NCI-H2196 (cell line): ENCODE results near the gene PANX1.
"Not testable (repeated sequence)": the region's sequence is repeated elsewhere in the genome, so short reads cannot be mapped to it uniquely, and the experiment has no call there.

Experiments
- DNase-seq: peaks from one replicate; lab custom pipeline; 2025; ENCODE audit not compliant: unreplicated experiment; lab: John Stamatoyannopoulos, UW

Gene PANX1, protein sequence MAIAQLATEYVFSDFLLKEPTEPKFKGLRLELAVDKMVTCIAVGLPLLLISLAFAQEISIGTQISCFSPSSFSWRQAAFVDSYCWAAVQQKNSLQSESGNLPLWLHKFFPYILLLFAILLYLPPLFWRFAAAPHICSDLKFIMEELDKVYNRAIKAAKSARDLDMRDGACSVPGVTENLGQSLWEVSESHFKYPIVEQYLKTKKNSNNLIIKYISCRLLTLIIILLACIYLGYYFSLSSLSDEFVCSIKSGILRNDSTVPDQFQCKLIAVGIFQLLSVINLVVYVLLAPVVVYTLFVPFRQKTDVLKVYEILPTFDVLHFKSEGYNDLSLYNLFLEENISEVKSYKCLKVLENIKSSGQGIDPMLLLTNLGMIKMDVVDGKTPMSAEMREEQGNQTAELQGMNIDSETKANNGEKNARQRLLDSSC

GRCh38 chr11:94128746-94129511, at the start of gene PANX1:
TSS of gene PANX1 (plus strand) at chr11:94128841. CDS start at chr11:94129313, 472 bp downstream.
- peak; percentile 81 for DNase-seq

- DNase-seq = no peak
These were observed 44.5 kb upstream of the PANX1 start for GRCh38 chr11:94084164-94084563.

DNA sequence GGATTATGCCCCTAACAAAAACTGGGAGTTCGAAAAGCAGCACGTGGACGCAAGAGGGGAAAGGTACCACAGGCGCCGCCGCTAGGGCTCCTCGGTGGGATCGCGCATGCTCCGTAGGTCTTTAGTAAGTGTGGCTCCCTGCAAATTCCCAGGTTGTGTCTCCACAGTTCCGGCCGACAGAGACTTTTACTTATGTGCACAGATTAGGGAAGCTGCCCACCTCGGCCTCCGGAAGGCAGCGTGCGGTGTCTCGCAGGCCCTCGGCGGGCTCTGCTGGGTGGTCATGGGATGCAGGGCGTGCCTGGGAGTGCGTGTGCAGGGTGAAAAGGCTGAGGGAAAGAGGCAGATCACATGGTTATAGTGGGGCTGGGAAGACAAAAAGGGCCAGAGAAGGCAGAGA, 39.7 kb upstream of the PANX1 start:
- no peak for DNase-seq

DNA sequence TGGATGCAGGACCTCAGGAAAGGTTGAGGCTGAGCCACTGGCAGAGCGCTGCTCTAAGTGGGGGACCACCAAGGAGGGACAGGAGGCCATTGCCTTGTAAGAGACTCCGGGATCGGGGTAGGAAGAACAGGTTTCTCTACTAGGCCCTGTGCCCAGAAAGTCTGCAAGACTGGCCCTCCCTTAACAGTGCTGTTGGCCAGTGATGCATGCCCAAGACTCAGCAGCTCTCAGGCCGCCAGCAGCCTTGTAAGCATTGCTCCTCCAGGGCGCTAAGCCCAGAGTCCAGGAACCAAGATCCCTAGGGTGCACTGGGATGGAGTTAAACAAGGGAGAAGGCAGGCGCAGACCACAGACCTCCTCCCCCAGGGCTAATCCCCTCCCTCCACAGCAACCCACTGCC, 39.3 kb upstream of the PANX1 start:
- DNase-seq = no peak

GRCh38 chr11:94090401-94090800, 38.2 kb upstream of the PANX1 start:
- DNase-seq = no peak

DNA sequence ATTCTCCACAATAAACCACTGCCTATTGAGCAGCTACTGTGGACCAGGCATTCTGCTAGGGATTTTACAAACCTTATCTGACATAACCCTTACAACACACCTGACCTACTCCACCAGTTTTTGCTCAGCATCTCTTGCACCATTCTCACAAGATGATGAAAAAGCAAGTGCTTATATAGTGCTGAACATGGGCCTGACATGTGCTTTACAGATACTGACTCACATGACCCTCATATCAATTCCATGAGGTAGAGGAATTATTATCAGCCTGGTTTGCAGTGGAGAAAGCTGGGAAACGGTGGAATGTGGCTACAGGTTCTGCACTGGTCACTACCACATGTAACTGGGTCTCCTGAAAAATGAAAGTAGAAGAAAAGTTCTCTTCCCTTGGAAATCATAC, 37.5 kb upstream of the PANX1 start:
- no peak for DNase-seq

DNA sequence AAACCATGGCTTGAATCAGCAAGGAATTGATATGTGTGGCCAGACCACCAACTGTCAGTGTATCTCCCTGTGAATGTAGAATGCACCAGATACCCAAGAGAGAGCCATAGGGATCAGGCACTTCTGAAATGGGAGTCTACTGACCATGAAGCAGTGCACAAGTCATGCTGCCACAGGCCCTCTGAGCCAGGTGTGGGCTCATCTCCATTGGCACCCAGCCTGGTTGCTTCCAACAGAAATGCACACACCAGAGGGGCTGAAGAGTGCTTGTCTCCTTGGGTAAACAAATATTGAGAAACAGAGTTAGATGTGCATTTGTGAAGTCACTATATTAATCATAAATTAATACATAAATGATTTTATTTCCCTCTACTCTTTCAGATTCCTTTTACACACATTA, 28.4 kb upstream of the PANX1 start:
- peak; percentile 47 for DNase-seq

GRCh38 chr11:94103471-94103870, 25.2 kb upstream of the PANX1 start:
- no peak for DNase-seq

- DNase-seq = no peak
These were observed 23.9 kb upstream of the PANX1 start for GRCh38 chr11:94104734-94105133.

- no peak for DNase-seq
These were observed 21.9 kb upstream of the PANX1 start for GRCh38 chr11:94106716-94107115.

- no peak for DNase-seq
These were observed 21.3 kb upstream of the PANX1 start for GRCh38 chr11:94107363-94107762.

- DNase-seq = no peak
These were observed 17.4 kb upstream of the PANX1 start for GRCh38 chr11:94111241-94111640.

DNA sequence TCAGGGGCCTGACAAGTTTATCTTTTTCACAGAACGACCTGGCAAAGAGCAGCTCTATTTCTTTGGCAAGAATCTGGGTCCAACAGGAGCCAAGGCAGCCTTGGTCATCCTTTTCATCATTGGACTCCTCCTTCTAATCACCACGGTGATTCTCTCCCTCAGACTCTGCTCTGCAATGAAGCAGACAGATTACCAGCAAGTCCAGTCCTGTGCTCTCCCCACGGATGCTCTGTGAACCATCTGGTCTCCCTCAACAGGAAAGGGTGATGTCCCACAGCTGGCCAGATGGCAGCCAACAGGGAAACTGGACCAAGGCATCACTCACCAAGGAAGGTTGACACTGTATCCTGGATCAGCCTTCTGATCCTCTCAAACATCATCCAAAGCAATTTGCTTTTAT, 17.0 kb upstream of the PANX1 start:
- no peak for DNase-seq

DNA sequence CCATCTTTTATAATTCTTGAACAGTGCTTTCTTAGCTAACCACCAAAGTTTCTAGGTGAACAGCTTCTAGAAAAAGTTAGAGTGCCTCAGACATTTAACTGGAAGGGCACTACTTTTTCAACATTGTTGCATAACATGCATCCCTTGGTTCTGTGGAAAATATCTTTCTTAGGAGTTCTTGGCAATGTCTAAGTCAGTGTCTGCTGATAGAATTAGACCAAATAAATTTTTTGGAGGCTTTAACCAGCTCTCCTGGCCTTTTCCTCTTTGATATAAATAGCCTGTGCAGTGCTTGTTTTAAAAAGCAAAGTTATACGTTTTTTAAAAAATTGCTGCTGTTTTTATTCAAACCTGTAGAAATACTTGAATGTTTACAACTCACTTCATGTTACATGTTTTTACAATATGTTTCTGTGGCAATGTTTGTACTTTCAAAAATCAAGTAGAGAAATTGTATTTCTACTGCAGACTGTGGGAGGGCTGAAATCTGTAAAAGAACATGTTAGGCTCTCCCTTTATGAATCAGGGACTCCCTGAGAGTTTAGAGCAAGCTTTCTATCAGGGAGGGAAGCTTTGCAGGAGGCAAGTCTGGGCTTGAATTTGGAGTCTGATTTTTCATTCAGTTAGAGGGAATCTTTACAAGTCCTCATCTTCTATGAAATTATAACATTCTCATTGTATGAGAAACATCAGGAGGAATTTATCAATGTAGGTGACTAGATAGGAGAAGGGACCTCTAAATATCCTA, 16.3 kb upstream of the PANX1 start:
- DNase-seq = no peak

- no peak for DNase-seq
These were observed 11.5 kb upstream of the PANX1 start for GRCh38 chr11:94117197-94117574.

- no peak for DNase-seq
These were observed 10.8 kb upstream of the PANX1 start for GRCh38 chr11:94117871-94118270.

GRCh38 chr11:94119676-94120075, 9.0 kb upstream of the PANX1 start:
- DNase-seq = not testable (repeated sequence)

DNA sequence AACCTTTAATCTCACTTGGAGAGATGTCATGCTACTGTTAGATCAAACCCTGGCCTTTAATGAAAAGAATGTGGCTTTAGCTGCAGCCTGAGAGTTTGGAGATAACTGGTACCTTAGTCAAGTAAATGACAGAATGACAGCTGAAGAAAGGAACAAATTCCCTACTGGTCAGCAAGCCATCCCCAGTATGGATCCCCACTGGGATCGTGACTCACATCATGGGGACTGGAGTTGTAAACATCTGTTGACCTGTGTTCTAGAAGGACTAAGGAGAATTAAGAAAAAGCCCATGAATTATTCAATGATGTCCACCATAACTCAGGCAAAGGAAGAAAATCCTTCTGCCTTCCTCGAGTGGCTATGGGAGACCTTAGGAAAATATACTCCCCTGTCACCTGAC, 8.1 kb upstream of the PANX1 start:
- DNase-seq = not testable (repeated sequence)

DNA sequence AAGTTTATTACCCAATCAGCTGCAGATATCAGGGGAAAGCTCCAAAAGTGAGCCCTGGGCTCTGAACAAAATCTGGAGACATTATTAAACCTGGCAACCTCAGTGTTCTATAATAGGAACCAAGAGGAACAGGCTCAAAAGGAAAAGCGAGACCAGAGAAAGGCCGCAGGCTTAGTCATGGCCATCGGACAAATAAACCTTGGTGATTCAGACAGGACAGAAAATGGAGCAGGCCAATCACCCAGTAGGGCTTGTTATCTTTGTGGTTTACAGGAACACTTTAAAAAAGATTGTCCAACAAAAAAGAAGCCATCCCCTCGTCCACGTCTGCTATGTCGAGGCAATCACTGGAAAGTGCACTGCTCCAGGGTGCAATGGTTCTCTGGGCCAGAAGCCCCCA, 7.7 kb upstream of the PANX1 start:
- no peak for DNase-seq

DNA sequence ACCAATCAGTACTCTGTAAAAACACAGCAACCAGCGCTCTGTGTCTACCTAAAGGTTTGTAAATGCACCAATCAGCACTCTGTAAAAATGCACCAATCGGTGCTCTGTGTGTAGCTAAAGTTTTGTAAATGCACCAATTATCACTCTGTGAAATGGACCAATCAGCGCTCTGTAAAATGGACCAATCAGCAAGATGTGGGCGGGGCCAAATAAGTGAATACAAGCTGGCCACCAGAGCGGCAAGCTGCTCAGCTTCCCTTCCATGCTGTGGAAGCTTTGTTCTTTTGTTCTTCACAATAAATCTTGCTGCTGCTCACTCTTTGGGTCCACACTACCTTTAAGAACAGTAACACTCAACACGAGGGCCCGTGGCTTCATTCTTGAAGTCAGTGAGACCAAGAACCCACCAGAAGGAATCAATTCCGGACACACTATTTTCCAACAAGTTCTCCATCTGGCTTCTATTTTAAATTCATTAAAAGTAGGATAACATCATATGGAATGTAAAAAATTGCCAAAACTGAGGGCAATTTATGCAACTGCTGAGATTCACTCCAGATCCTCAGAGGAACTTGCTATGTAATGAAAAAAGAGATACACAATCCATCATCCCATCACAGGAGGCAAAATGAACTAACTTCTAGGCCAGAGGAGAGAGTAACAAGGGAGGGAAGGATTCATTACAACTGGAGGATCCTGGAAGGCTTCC, 3.1 kb upstream of the PANX1 start:
- no peak for DNase-seq

DNA sequence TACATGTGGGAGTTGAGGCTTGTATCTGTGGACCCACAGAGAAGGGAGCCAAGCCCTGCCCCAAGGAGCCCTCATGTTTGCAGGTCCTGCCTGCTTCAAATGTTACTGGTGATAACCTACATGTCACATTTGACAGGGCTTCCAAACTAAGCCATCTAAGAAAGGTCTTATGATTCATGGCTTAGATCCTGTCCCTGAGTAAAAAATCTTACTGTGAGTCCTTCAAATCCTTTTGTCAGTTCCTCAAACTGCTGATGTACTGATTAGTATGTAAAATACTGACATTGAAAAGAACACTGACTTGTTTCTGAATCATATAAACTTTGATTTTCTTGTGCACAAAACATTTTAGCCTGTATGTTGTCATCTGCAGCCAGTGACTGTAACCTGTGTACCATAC, 1.0 kb upstream of the PANX1 start:
- no peak for DNase-seq
